GM18909 (cell line): ENCODE measurements around the gene WNT8B.

ENCODE experiments used
- ATAC-seq: cut with Tn5 transposase; IDR thresholded peaks from one replicate; pipeline ENCODE4 v1.9.1; 2021; ENCODE audit warnings: mild to moderate bottlenecking; ENCODE audit not compliant: unreplicated experiment, poor library complexity

WNT8B gene

DNA sequence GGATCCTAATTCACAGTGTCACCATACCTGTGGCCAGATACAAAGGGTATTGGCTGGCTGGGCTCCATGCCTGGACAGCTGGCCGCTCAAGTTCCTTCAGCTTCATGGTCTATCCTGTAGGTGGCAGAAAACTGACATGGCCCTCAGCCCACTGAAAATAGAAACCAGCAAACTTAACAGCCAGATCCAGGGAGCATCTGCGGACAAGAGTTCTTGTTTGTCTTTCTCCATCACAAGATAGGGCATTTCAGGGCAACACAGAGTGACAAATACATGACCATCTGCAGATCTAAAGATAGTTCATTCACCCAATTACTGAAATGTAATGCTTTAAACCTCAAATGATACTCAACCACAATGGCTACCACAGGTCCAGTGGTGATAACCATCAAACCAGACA is 54.0 kb downstream of the WNT8B start:
- no peak for ATAC-seq

DNA sequence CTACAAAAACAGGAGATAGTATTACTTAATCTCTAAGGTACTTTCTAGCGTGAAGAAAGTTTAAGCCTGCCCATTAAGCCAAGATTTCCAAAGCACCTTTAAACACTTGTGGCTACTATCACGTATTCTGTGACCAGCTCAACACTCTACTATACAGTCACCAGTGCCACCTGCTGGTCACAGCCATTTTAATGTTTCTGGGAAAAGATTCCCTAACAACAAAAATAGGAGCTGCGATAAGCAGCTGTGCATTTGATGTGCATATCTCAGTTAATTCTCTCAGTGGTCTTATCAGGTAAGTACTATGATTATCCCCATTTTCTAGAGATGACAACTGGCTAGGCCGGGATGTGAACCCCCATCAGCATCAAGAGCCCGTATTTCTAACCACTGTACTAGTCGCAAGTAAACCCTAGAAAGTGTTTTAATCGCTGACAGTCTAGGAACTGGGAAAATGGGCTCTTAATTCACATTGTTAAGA is 56.0 kb downstream of the WNT8B start:
- no peak for ATAC-seq

DNA sequence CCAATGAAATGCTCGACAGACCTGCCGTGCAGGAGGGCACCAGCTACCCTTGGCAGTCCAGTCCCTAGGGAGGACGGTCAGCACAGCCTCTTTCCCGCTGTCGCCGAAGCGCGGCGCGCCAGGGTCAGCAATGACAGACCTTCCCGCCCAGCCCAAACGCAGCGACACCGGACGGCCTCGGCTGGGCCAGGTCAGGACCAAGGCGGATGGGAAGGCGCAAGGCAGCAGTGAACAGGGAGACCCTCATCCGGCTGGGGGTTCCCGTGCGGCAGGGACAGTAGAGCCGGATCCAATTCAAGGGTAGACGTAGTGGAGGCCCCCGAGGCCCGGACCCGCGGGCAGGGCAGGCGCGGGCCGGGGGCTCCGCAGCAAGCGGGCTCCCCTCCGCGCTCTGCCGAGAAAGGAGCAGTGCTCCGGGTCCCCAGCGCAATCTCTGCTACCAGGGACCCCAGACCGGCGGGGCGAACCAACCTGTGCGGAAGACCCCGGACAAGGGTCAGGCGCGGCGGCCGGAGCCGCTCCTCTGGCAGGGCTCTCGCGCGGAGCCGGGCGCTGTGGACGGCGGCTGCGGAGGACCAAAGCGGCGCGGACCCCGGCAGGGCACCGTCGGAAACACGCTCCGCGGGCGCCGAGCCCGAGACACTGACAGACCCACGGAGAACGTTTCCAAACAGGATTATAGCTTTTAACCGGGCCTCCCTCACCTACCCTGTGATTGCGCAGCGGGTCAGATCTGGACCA is 56.7 kb downstream of the WNT8B start, which contains the start of gene SEC31B:
TSS of gene SEC31B (minus strand) at position 551 of the 741 bp plus-strand sequence. CDS start 2,909 bp downstream, outside the sequence.
- no peak for ATAC-seq

DNA sequence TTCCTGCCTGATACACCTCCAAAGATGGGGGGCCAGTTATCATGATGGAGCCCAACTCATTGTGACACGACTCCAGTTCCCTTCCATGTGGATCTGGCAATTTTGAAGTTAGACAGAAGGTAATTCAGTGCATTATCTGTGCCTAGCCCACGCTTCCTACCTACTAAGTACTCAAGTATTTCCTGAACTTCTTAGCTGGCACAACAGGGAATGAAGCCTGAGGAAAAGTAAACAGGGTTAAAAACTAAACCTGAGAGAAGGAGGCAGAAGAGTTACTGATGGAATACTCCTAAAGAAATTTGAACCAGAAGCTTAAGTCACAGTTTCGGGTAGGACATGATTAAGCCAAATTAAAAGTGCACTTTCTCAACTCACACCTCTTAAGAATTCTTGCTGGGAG is 58.0 kb downstream of the WNT8B start:
- no peak for ATAC-seq

DNA sequence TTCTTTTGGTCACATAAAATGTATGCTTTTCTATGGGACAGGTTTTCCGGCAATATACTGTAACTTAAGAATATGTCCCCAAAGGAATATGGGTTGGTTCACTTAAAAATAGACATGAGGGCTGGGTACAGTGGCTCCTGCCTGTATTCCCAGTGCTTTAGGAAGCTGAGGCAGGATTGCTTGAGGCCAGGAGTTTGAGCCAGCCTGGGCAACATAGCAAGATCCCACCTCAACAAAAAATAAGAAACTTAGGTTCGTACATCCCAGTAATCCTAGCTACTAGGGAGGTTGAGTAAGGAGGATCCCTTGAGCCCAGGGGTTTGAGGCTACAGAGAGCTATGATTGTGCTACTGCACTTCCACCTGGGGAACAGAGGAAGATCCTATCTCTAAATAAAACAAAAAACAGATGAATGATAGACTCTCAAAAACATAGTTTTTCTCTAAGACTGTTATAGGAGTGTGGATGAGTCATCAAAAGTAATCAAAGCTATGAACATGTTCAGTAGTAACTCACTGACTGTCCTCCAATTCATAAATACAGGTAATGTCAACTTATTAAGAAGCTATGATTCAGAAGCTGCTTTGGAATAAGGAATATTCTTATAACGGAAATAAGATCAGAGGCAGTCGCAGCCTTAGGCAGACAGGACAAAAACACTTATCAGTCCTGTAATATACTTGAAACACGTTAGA is 59.4 kb downstream of the WNT8B start:
- ATAC-seq = no peak

DNA sequence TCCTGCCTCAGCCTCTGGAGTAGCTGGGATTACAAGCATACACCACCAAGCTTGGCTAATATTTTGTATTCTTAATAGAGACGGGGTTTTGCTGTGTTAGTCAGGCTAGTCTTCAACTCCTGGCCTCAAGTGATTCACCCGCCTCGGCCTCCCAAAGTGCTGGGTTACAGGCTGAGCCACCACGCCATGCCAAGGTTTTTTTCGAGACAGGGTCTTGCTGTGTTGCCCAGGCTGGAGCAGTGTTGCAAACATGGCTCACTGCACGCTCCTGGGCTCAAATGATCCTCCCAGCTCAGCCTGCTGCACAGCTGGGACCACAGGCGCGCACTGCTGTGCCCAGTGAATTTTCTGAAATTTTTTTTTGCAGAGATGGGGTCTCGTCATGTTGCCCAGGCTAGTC is 60.1 kb downstream of the WNT8B start:
- no peak for ATAC-seq

DNA sequence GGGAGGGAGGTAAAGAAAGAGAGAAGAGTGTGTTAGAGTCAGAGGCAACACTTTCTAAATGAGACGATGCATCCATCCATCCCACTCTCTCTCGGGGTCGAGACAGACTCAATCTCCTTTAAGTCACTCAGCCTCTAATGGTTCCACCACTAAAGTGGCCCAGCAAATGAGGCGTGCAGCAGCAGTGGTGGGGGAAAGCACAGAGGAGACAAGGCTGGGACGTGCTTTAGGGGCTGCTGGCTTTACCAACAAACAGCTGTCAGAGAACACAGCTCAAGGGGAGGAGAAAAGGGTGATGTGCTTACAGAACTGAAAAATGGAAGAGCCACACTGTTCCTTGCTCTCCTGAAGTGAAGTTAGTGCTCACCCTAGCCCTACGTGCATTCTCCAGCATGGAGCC is 61.4 kb downstream of the WNT8B start:
- ATAC-seq = no peak

DNA sequence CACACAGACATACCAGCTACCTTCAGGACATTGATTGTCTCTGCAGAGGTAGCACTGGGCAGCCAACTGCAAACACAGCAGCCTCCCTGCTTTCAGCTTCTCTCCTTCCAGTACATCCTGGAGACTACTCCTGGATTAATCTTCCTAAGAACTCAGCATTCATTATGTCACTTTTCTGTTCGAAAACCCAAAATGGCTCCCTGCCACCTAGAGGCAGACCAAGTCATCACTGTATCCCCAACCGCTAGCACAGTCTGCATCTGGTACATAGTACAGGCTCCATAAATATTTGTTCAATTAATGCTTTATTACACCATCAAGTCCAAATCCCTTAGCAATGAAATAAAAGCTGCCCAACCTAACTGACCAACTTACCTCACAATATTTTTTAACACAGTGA is 61.8 kb downstream of the WNT8B start:
- no peak for ATAC-seq

DNA sequence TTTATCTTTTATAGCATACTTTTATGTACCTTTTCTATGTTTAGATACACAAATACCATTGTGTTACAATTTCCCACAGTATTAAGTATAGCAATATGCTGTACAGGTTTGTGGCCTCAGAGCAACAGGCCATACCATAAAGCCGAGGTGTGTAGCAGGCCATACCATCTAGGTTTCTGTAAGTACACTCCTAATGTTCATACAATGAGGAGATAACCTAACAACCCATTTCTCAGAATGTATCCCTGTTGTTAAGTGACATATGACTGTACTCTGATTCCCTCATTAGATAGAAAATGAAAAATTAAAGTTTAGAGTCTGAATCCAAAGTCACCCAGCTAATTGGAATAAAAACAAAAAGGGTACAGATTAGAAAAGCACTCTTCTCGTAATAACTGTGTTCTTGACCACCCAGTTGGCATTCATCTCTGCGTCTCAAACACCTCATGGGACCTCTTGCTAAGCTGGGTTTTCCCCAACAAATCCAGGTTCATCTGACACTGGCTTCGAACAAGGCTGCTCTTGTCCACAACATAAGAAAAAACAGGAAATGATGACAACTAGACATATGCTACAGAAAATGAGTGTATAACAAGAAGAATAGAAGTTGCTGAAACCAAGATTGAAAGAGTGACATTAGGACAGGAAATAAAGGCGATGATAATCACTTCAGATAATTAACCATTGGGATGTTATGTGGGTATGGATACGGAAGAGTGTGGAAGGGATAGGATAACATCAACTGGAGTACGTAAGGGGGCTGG is 65.5 kb downstream of the WNT8B start:
- ATAC-seq = no peak

DNA sequence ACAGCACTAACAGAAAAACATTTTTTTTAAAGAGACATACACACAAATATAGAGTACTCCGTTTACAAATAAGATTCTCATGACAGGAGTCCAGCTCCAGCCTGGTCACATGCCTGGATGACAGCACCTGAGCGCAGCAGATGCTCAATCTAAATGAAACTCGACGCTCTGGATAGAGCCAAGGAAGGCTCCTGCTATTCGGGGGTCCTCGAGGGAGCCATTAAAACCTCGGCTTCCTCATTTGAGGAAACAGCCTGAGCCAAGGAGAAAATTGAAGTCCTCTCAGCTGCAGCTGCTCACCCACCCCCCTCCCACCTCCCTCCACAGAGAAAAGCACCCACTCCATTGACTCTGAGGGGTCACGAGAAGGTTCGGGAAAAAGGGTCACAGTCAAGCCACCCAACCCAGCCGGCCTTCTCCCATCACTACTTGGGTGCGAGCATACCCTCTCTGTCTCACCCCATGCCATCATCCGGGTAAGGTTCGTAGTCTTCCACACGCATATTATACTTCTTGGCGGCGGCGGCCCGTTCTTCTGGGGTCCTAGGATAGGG is 66.2 kb downstream of the WNT8B start:
- no peak for ATAC-seq

DNA sequence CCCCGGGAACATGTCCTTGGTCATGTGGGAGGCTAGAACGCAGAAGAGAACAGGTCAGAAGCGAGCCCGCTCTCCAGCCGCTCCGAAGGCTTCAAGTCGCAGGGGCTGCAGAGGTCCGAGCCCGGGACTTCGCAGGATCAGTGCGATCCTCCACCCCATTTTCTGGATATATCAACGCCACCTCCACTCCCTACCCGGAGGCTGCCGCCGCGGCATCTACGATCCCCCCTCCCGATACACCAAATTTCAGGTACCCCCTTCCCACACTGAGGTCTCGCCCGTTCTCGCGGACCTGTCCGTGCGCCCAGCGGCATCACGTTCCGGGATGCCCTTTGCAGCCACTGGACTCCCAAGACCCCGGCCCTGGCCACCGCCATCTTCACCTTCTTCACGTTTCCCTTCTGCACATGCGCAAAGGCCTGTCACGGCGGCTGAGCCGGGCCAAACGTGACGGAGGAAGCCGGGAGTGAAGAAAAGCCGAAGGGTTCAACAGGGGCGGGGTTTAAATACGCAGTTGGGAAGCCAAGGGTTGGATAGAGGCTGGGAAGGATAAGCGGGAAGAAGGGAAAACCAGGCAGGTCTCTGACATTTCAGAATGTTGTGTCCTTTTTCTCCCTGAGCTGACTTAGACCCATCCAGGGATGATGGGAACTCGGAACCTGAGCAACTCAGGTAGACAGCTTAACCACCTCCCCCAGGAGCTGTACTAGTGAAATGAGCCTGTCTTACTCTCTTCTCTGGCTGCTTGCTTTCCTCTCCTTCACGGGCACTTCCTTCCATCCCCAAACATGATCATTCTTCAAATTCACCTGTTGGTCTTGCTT is 66.9 kb downstream of the WNT8B start, which contains the start of gene NDUFB8:
TSS of gene NDUFB8 (minus strand) at position 397 of the 824 bp plus-strand sequence. CDS start at position 377, 20 bp downstream.
- ATAC-seq = peak; percentile 68

DNA sequence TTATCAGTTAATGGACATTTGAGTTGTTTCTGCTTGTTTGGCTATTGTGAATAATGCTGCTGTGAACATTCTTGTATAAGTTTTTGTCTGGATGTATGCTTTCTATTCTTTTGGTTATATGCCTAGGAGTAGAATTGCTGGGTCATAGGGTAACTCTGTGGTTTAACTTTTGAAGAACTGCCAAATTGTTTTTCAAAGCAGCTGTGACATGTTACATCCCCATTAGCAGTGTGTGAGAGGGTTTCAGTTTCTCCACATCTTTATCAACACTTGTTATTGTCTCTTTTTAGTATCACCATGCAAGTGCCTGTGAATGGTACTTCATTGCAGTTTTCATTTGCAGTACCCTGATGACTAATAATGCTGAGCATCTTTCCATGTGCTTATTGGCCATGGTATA is 69.0 kb downstream of the WNT8B start:
- ATAC-seq = no peak
